GM04504 (cell line): ENCODE measurements around the gene RIMBP3C.
"Not testable (repeated sequence)": the region's sequence is repeated elsewhere in the genome, so short reads cannot be mapped to it uniquely, and the experiment has no call there.

Experiments
- DNase-seq: peaks from one replicate; pipeline ENCODE4 v3.0.0-alpha.2; 2012; ENCODE audit warnings: low read depth

The RIMBP3C gene

GRCh38 chr22:21573750-21574494, 22.7 kb upstream of the RIMBP3C start:
- no peak for DNase-seq

- no peak for DNase-seq
Observed at GRCh38 chr22:21573293-21573734, 22.1 kb upstream of the RIMBP3C start.

- DNase-seq = no peak
Observed at GRCh38 chr22:21571679-21572078, 20.4 kb upstream of the RIMBP3C start.

- no peak for DNase-seq
Observed at GRCh38 chr22:21570398-21570797, 19.1 kb upstream of the RIMBP3C start.

- DNase-seq = no peak
Observed at GRCh38 chr22:21569459-21570170, 18.4 kb upstream of the RIMBP3C start.

- DNase-seq = not testable (repeated sequence)
Observed at GRCh38 chr22:21569076-21569427, 17.8 kb upstream of the RIMBP3C start.

- no peak for DNase-seq
Observed at GRCh38 chr22:21568347-21569075, 17.2 kb upstream of the RIMBP3C start.

- peak; percentile 57 for DNase-seq
Observed at GRCh38 chr22:21567456-21568346, 16.4 kb upstream of the RIMBP3C start, which contains the start of gene UBE2L3. Gene UBE2L3 (plus strand): TSS chr22:21567714. CDS start chr22:21567745, 31 bp downstream.

GRCh38 chr22:21564411-21564810, 13.2 kb upstream of the RIMBP3C start:
- no peak for DNase-seq

GRCh38 chr22:21563912-21564311, 12.7 kb upstream of the RIMBP3C start:
- no peak for DNase-seq

- DNase-seq = not testable (repeated sequence)
Observed at GRCh38 chr22:21560657-21561056, 9.4 kb upstream of the RIMBP3C start.

- not testable (repeated sequence) for DNase-seq
Observed at GRCh38 chr22:21559345-21560125, 8.3 kb upstream of the RIMBP3C start.

- not testable (repeated sequence) for DNase-seq
Observed at GRCh38 chr22:21550678-21551047, 598 bp downstream of the RIMBP3C start.

- not testable (repeated sequence) for DNase-seq
Observed at GRCh38 chr22:21550008-21550677, 1.1 kb downstream of the RIMBP3C start.

- not testable (repeated sequence) for DNase-seq
Observed at GRCh38 chr22:21549558-21549957, 1.7 kb downstream of the RIMBP3C start.

GRCh38 chr22:21544432-21545322, 6.6 kb downstream of the RIMBP3C start:
- DNase-seq = not testable (repeated sequence)

- DNase-seq = not testable (repeated sequence)
Observed at GRCh38 chr22:21539862-21540261, 11.4 kb downstream of the RIMBP3C start.

- not testable (repeated sequence) for DNase-seq
Observed at GRCh38 chr22:21532863-21533648, 18.2 kb downstream of the RIMBP3C start.
